HG03280 (cell line): Measurements from ENCODE around the gene RABL6.

ENCODE experiments used
- ATAC-seq: cut with Tn5 transposase; IDR thresholded peaks from one replicate; pipeline ENCODE4 v1.9.1; 2021; ENCODE audit warnings: mild to moderate bottlenecking, moderate library complexity; ENCODE audit not compliant: unreplicated experiment

Gene RABL6

DNA sequence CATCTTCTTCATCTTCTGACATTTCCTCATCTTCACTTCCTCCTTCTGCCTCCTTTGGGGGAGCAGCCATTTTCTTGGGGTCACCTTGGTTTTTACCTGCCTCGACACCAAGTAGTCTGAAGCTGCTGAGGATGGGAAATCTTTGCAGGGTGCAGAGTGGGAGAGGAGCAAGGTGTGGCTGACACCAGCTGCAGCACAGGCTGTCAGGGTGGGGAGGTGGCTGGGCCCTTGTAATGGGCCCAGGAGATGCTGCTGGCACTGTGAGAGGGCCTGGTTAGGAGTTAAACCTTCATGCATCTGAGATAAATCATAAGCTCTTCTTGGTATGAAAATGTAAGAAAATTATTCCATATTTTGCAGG, 7.7 kb downstream of the RABL6 start:
- no peak for ATAC-seq

GRCh38 chr9:136820971-136821825, 13.4 kb downstream of the RABL6 start:
- ATAC-seq, result no peak

DNA sequence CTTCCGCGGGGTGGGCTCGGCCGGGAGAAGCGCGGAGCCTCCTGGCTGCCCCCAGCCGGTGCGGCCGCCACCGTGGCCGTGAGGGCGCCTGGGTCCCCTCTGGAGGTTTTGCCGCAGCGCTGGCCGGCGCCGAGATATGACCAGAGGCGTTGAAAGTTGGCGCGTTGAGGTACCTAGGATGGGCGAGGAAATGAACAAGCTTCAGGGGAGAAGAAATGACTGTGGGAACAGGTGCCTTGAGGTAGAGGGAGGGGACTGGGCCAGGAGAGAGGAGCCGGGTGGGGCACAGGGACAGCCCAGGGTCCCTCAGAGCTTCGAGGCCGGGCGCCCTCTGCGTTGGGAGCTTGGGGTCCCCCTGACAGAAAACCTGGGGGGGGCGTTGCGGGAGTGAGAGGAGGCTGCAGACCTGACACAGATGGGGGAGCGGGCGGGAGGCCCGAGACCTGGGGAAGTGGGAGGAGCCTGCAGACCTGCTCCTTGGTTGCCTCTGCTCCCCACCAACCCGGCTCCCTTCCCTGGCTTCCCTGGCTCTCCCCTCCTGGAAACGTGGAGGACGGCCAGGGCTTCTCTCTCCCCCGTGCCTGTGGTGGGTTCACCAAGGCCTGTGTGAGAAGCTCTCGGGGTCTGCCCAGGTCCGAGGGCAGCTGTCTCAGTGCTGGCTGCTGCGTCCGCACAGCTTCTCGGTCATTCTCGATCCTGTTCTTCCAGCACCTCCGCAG, 14.2 kb downstream of the RABL6 start:
- ATAC-seq, result no peak

GRCh38 chr9:136823136-136824046, 15.6 kb downstream of the RABL6 start:
- no peak for ATAC-seq

GRCh38 chr9:136824496-136825225, 16.9 kb downstream of the RABL6 start:
- no peak for ATAC-seq

GRCh38 chr9:136825295-136826187, 17.8 kb downstream of the RABL6 start:
- ATAC-seq, result no peak

- ATAC-seq, result no peak
Measured at GRCh38 chr9:136826188-136826541, 18.4 kb downstream of the RABL6 start.

- ATAC-seq, result no peak
Measured at GRCh38 chr9:136826703-136827582, 19.2 kb downstream of the RABL6 start.

GRCh38 chr9:136827794-136828473, 20.2 kb downstream of the RABL6 start:
- ATAC-seq, result no peak

- no peak for ATAC-seq
Measured at GRCh38 chr9:136828474-136829140, 20.9 kb downstream of the RABL6 start.

DNA sequence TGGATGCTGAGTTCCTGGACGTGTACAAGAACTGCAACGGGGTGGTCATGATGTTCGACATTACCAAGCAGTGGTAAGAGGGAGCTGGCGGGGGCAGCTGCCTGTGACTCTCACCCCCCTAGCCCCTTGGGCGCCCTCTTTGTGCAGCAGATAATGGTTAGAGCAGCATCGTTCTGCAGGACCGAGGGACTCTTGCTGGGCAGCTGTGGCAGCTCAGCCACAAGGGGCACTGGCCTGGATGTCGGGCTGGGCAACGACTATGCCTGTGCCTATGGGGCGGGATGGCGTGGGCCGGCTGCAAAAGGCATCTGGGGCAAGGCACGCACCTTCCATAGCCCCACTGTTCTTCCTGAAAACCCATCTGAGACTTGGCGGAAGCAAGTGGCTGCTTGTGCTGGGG, 21.7 kb downstream of the RABL6 start:
- ATAC-seq, result no peak

DNA sequence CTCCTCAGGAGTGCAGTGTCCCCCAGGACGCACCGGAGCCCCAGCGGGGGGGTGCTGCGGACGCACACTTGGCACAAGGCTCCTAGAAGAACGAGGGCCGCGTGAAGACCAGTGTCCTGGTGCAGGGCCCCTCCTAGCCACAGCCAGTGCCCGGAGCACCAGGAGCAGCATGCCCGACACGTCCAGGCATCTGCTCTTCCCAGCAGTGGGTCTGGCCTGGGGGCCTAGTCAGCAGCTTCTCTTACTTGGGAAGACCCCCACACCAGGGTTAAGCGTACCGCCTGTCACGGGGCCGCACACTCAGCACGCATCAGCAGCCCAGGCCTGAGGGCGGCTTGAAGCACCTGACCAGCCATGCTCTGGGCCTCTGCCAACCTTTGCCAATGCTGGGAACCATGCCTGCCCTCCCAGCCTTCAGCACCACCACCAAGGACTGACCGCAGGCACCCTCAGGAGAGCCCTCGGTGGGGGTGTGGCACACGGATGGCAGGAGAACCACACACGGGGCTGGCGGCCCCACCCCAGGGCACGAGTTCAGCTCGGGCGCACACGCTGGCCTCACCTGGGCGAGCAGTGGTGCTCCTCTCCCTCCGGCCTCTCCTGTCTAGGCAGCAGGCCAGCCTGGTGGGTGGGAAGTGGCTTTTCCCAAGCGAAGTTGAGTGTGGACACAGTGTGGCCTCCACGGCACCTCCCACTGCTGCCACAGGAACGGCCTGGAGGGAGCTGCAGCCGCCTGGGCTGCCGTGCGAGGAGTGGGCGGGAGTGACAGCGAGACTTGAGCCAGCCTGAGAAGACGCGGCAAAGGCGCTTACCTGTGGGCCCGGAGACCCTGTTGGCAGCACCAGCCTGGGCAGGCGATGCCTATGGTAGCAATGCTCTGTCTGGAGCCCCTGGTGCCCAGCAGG, 22.5 kb downstream of the RABL6 start:
- ATAC-seq, result no peak

- no peak for ATAC-seq
Measured at GRCh38 chr9:136831002-136831719, 23.4 kb downstream of the RABL6 start.

DNA sequence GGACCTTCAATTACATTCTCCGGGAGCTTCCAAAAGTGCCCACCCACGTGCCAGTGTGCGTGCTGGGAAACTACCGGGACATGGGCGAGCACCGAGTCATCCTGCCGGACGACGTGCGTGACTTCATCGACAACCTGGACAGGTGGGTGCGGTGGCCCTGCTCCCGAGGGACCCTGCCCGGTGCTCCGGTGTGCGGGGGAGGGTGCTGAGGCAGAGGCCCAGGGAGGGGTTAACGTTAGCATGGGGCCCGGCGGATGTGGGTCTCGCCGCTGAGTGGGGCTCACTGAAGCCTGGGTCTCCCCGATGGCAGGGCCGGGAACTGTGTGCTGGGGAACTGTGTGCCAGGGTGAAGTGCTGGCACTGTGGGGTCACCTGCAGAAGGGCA, 24.0 kb downstream of the RABL6 start:
- no peak for ATAC-seq

DNA sequence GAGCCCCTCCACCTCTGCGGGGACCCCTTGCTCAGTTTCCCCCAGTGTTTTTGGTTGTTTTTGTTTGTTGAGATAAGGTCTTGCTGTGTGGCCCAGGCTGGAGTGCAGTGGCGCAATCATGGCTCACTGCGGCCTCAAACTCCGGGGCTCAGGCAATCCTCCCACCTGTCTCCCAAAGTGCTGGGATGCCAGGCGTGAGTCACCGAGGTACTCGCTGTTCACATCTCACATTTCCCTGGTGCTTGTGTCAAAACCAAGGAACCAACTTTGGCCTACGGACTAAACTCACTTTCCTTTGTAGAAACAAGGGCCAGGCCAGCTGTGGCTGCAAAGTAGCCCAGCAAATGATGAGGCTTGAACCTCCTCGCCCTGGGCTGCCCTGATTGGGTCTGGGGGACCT, 24.8 kb downstream of the RABL6 start:
- ATAC-seq, result no peak
